GM23338 (cell line): ENCODE measurements around the gene MARCHF3. TPM values are rescaled to one million over a fixed set of nuclear protein-coding genes. Genes with fewer than 3 reads are reported as not detected.

Source experiments
- ATAC-seq: fragments of 200-7000 bp; cut with Tn5 transposase; 3 replicates; pipeline ENCODE4 v1.9.1; 2020
- DNase-seq: peaks from one replicate; pipeline ENCODE4 v3.0.0-alpha.2; 2015; ENCODE audit warnings: low spot score
- H2AFZ ChIP-seq: fragments of 200-600 bp; sonication (generic); 2 replicates; pipeline ENCODE4 v1.8.0; 2016; ENCODE audit warnings: antibody characterized with exemption, mild to moderate bottlenecking, moderate library complexity
- H3F3A ChIP-seq: fragments of 200-600 bp; sonication (generic); replicated peaks from 2 replicates; pipeline ENCODE4 v1.8.0; 2017; ENCODE audit warnings: antibody characterized with exemption, mixed run types, low read depth
- H3K27ac ChIP-seq: fragments of 200-600 bp; sonication (generic); 2 replicates; pipeline ENCODE4 v1.6.1; 2016; ENCODE audit warnings: low read depth
- H3K27me3 ChIP-seq: fragments of 200-600 bp; sonication (generic); 2 replicates; pipeline ENCODE4 v1.8.0; 2016; ENCODE audit warnings: mild to moderate bottlenecking, mixed run types, moderate library complexity; ENCODE audit not compliant: insufficient read depth
- H3K36me3 ChIP-seq: fragments of 200-600 bp; sonication (generic); 2 replicates; pipeline ENCODE4 v1.8.0; 2016; ENCODE audit warnings: mild to moderate bottlenecking; ENCODE audit not compliant: insufficient read depth
- H3K4me1 ChIP-seq: fragments of 200-600 bp; sonication (generic); 2 replicates; pipeline ENCODE4 v1.8.0; 2016; ENCODE audit warnings: mild to moderate bottlenecking, moderate library complexity; ENCODE audit not compliant: insufficient read depth
- H3K4me2 ChIP-seq: fragments of 200-600 bp; sonication (generic); 2 replicates; pipeline ENCODE4 v1.7.1; 2017; ENCODE audit warnings: mixed run types
- H3K4me3 ChIP-seq: fragments of 200-600 bp; sonication (generic); 2 replicates; pipeline ENCODE4 v1.6.1; 2016; ENCODE audit warnings: mixed run types
- H3K79me2 ChIP-seq: fragments of 200-600 bp; sonication (generic); replicated peaks from 2 replicates; pipeline ENCODE4 v1.8.0; 2017; ENCODE audit warnings: mild to moderate bottlenecking; ENCODE audit not compliant: insufficient read depth
- H3K9me2 ChIP-seq: fragments of 200-600 bp; sonication (generic); 2 replicates; pipeline ENCODE4 v1.8.0; 2017; ENCODE audit not compliant: insufficient read depth
- H4K20me1 ChIP-seq: fragments of 200-600 bp; sonication (generic); replicated peaks from 2 replicates; pipeline ENCODE4 v1.8.0; 2017; ENCODE audit warnings: mild to moderate bottlenecking; ENCODE audit not compliant: insufficient read depth
- H3K27ac Mint-ChIP-seq: 2 replicates; pipeline ENCODE4 v1.8.0; 2020; ENCODE audit warnings: inconsistent platforms, mild to moderate bottlenecking, moderate library complexity, mixed read lengths
- H3K27me3 Mint-ChIP-seq: 3 replicates; pipeline ENCODE4 v1.8.0; 2022; ENCODE audit warnings: low read depth, mild to moderate bottlenecking, moderate library complexity, mixed read lengths, inconsistent platforms; ENCODE audit not compliant: insufficient read depth, poor library complexity
- H3K36me3 Mint-ChIP-seq: 3 replicates; pipeline ENCODE4 v1.8.0; 2021; ENCODE audit warnings: low read depth, mild to moderate bottlenecking, inconsistent platforms, moderate library complexity, mixed read lengths
- H3K4me1 Mint-ChIP-seq: 3 replicates; pipeline ENCODE4 v1.8.0; 2020; ENCODE audit warnings: mild to moderate bottlenecking, inconsistent platforms, mixed read lengths
- H3K4me3 Mint-ChIP-seq: 3 replicates; pipeline ENCODE4 v1.8.0; 2021; ENCODE audit warnings: moderate library complexity, mild to moderate bottlenecking, inconsistent platforms, mixed read lengths
- H3K9me3 Mint-ChIP-seq: 3 replicates; pipeline ENCODE4 v1.8.0; 2020; ENCODE audit warnings: moderate library complexity, mild to moderate bottlenecking, inconsistent platforms, mixed read lengths
- CREB1 ChIP-seq: fragments of 250-450 bp; sonication (Bioruptor Pico); IDR thresholded peaks from 2 replicates; pipeline ENCODE4 v1.5.0; 2020; ENCODE audit warnings: low read depth, mild to moderate bottlenecking, moderate library complexity
- EZH2 ChIP-seq: fragments of 200-600 bp; sonication (generic); IDR thresholded peaks from one replicate; pipeline ENCODE4 v1.8.0; 2017; ENCODE audit warnings: antibody characterized with exemption, mild to moderate bottlenecking, low read depth; ENCODE audit not compliant: unreplicated experiment
- EZH2phosphoT487 ChIP-seq: fragments of 200-600 bp; sonication (generic); IDR thresholded peaks from one replicate; pipeline ENCODE4 v1.8.1; 2018; ENCODE audit warnings: antibody characterized with exemption; ENCODE audit not compliant: unreplicated experiment
- JUNB ChIP-seq: IDR thresholded peaks from one replicate; pipeline ENCODE4 v1.6.1; 2016; ENCODE audit warnings: antibody characterized with exemption; ENCODE audit not compliant: unreplicated experiment
- NANOG ChIP-seq: IDR thresholded peaks from 2 replicates; pipeline ENCODE4 v1.6.1; 2016; ENCODE audit warnings: antibody characterized with exemption, borderline replicate concordance
- POLR2AphosphoS5 ChIP-seq: IDR thresholded peaks from 2 replicates; pipeline ENCODE4 v1.6.1; 2016; ENCODE audit warnings: antibody characterized with exemption, low read depth
- ZNF331 ChIP-seq: fragments of 250-450 bp; sonication (Bioruptor Pico); IDR thresholded peaks from 2 replicates; pipeline ENCODE4 v1.5.0; 2020; ENCODE audit warnings: low read depth, mild to moderate bottlenecking, moderate library complexity
- polyA plus RNA-seq: library from polyadenylated mRNA; unstranded; fragments of >200 nt; fragmentation: Nextera tagmentation; extraction: Ambion mirVana; gene quantifications from 2 replicates; pipeline ENCODE4 v1.2.1, GENCODE V29; 2016
- total RNA-seq: library from RNA; depleted of rRNA; stranded (reverse); fragments of >200 nt; shearing (Covaris generic); gene quantifications from 2 replicates; pipeline ENCODE4 v1.2.3, GENCODE V29; 2014
- TF ChIP-seq, protein P1 (sequence below): fragments of 250-450 bp; sonication (Bioruptor Pico); IDR thresholded peaks from 2 replicates; pipeline ENCODE4 v1.5.0; 2020; ENCODE audit warnings: mild to moderate bottlenecking, moderate library complexity
- TF ChIP-seq, protein P2 (sequence below): IDR thresholded peaks from one replicate; pipeline ENCODE4 v1.6.1; 2018; ENCODE audit warnings: antibody characterized with exemption; ENCODE audit not compliant: unreplicated experiment

MARCHF3 gene
- total and polyA plus RNA-seq, 2 experiments from 2014 or later, result 7.0 to 12.7 TPM

- TF ChIP-seq, protein P1, sequence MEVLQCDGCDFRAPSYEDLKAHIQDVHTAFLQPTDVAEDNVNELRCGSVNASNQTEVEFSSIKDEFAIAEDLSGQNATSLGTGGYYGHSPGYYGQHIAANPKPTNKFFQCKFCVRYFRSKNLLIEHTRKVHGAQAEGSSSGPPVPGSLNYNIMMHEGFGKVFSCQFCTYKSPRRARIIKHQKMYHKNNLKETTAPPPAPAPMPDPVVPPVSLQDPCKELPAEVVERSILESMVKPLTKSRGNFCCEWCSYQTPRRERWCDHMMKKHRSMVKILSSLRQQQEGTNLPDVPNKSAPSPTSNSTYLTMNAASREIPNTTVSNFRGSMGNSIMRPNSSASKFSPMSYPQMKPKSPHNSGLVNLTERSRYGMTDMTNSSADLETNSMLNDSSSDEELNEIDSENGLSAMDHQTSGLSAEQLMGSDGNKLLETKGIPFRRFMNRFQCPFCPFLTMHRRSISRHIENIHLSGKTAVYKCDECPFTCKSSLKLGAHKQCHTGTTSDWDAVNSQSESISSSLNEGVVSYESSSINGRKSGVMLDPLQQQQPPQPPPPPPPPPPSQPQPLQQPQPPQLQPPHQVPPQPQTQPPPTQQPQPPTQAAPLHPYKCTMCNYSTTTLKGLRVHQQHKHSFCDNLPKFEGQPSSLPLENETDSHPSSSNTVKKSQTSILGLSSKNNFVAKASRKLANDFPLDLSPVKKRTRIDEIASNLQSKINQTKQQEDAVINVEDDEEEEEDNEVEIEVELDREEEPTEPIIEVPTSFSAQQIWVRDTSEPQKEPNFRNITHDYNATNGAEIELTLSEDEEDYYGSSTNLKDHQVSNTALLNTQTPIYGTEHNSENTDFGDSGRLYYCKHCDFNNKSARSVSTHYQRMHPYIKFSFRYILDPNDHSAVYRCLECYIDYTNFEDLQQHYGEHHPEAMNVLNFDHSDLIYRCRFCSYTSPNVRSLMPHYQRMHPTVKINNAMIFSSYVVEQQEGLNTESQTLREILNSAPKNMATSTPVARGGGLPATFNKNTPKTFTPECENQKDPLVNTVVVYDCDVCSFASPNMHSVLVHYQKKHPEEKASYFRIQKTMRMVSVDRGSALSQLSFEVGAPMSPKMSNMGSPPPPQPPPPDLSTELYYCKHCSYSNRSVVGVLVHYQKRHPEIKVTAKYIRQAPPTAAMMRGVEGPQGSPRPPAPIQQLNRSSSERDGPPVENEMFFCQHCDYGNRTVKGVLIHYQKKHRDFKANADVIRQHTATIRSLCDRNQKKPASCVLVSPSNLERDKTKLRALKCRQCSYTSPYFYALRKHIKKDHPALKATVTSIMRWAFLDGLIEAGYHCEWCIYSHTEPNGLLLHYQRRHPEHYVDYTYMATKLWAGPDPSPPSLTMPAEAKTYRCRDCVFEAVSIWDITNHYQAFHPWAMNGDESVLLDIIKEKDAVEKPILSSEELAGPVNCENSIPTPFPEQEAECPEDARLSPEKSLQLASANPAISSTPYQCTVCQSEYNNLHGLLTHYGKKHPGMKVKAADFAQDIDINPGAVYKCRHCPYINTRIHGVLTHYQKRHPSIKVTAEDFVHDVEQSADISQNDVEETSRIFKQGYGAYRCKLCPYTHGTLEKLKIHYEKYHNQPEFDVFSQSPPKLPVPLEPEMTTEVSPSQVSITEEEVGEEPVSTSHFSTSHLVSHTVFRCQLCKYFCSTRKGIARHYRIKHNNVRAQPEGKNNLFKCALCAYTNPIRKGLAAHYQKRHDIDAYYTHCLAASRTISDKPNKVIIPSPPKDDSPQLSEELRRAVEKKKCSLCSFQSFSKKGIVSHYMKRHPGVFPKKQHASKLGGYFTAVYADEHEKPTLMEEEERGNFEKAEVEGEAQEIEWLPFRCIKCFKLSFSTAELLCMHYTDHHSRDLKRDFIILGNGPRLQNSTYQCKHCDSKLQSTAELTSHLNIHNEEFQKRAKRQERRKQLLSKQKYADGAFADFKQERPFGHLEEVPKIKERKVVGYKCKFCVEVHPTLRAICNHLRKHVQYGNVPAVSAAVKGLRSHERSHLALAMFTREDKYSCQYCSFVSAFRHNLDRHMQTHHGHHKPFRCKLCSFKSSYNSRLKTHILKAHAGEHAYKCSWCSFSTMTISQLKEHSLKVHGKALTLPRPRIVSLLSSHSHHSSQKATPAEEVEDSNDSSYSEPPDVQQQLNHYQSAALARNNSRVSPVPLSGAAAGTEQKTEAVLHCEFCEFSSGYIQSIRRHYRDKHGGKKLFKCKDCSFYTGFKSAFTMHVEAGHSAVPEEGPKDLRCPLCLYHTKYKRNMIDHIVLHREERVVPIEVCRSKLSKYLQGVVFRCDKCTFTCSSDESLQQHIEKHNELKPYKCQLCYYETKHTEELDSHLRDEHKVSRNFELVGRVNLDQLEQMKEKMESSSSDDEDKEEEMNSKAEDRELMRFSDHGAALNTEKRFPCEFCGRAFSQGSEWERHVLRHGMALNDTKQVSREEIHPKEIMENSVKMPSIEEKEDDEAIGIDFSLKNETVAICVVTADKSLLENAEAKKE (CRISPR knock-in tag), result no peak
Measured at GRCh38 chr5:127070243-127070642, 39.9 kb upstream of the MARCHF3 start (continued).

DNA sequence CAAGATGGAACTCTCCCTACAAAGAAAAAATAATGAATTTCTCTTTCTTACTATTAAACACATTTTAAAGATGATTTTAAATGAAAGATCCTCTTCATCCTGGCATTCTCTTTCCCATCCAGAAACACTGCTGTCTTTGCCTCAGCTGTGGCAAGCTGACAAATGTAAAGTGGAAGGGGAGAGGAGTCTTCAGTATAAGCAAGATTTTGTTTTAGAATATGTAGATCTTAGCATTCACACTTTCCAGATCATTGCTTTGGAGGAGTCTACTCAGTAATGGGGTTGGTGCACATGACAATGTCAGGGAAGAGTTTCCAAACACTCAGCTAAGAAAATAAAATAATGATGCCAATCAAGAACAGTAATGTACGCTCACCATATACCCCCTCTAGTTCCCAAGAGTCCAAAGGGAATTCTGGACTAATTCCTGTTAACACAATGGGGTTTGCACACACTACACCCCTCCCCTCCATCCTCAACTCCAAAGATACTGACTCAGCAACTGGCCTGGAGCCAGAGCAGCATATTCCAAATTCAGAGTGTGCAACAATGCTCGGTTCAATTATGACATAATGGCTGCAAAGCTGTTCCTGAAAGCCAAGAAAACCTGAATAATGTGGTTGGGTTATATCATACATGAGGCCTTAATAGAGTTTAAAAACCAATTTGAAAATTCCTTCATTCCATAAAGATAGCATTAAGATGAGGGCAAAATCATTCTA, 38.3 kb upstream of the MARCHF3 start:
- Histone ChIP-seq H3K27me3 (no peaks in the 10 kb centered on the region), H3K4me3 (no peak overlapping the region), H3K4me1 (peaks cover 27% of the 10 kb centered on the region), H4K20me1 (no peaks in the 10 kb centered on the region), H3K79me2 (no peaks in the 10 kb centered on the region), H3K4me2 (no peak overlapping the region), H3K36me3 (no peaks in the 10 kb centered on the region), H3K9me2 (no peaks in the 10 kb centered on the region), H2AFZ (no peak overlapping the region), H3K27ac (no peak overlapping the region), H3F3A (no peaks in the 10 kb centered on the region; the same call in 1 of the 2 replicates)
- Mint-ChIP-seq H3K9me3 (no peaks in the 10 kb centered on the region), H3K27ac (no peak overlapping the region), H3K4me1 (peaks cover 28% of the 10 kb centered on the region), H3K36me3 (no peaks in the 10 kb centered on the region), H3K27me3 (peaks cover 5% of the 10 kb centered on the region), H3K4me3 (no peak overlapping the region)
- no peak for ATAC-seq
- DNase-seq, result no peak
- TF ChIP-seq EZH2phosphoT487 (no peak), CREB1 (no peak), EZH2 (no peak), JUNB (no peak), POLR2AphosphoS5 (no peak), NANOG (no peak), ZNF331 (CRISPR knock-in tag) (no peak)
- TF ChIP-seq, protein P2, sequence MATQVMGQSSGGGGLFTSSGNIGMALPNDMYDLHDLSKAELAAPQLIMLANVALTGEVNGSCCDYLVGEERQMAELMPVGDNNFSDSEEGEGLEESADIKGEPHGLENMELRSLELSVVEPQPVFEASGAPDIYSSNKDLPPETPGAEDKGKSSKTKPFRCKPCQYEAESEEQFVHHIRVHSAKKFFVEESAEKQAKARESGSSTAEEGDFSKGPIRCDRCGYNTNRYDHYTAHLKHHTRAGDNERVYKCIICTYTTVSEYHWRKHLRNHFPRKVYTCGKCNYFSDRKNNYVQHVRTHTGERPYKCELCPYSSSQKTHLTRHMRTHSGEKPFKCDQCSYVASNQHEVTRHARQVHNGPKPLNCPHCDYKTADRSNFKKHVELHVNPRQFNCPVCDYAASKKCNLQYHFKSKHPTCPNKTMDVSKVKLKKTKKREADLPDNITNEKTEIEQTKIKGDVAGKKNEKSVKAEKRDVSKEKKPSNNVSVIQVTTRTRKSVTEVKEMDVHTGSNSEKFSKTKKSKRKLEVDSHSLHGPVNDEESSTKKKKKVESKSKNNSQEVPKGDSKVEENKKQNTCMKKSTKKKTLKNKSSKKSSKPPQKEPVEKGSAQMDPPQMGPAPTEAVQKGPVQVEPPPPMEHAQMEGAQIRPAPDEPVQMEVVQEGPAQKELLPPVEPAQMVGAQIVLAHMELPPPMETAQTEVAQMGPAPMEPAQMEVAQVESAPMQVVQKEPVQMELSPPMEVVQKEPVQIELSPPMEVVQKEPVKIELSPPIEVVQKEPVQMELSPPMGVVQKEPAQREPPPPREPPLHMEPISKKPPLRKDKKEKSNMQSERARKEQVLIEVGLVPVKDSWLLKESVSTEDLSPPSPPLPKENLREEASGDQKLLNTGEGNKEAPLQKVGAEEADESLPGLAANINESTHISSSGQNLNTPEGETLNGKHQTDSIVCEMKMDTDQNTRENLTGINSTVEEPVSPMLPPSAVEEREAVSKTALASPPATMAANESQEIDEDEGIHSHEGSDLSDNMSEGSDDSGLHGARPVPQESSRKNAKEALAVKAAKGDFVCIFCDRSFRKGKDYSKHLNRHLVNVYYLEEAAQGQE, result no peak
